Measurements from ENCODE around the gene C1orf52. TPM values are rescaled to one million over a fixed set of nuclear protein-coding genes. Genes with fewer than 3 reads are reported as not detected.

Gene C1orf52
- total and polyA plus RNA-seq, 9 of the 15 experiments (the other 6 are each of a cell fraction or from before 2014, with no cell fraction given) = 17.0 to 38.5 (median 33.0) TPM

GRCh38 chr1:85200463-85201339 is 58.8 kb downstream of the C1orf52 start, which contains the start of gene SYDE2 (continued):
- TF ChIP-seq, protein P1, sequence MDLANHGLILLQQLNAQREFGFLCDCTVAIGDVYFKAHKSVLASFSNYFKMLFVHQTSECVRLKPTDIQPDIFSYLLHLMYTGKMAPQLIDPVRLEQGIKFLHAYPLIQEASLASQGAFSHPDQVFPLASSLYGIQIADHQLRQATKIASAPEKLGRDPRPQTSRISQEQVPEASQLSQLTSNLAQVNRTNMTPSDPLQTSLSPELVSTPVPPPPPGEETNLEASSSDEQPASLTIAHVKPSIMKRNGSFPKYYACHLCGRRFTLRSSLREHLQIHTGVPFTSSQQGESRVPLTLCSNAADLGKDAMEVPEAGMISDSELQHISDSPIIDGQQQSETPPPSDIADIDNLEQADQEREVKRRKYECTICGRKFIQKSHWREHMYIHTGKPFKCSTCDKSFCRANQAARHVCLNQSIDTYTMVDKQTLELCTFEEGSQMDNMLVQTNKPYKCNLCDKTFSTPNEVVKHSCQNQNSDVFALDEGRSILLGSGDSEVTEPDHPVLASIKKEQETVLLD (IDR thresholded peaks at IDR 0.05) = no peak
- peak; percentile 86 for TF ChIP-seq POLR2A (conservative IDR thresholded peaks at IDR 0.05)
- TF ChIP-seq L3MBTL2 (IDR thresholded peaks at IDR 0.05) = peak; percentile 91
- no peak for TF ChIP-seq ZNF445 (CRISPR knock-in tag; IDR thresholded peaks at IDR 0.05; ENCODE audit: low read depth)
- TF ChIP-seq PURB (CRISPR knock-in tag; IDR thresholded peaks at IDR 0.05; ENCODE audit: low read depth) = no peak
- 0 out of 2 replicates have a peak, but pooled peaks have one; percentile 39 for TF ChIP-seq E2F3 (CRISPR knock-in tag; IDR thresholded peaks at IDR 0.05)
- TF ChIP-seq FOXK1 (CRISPR knock-in tag; IDR thresholded peaks at IDR 0.05; ENCODE audit: borderline replicate concordance) = no peak
- TF ChIP-seq HEY1 (CRISPR knock-in tag; IDR thresholded peaks at IDR 0.05; ENCODE audit: borderline replicate concordance) = no peak
- no peak; the same call in 1 of the 2 replicates for TF ChIP-seq ZNF165 (CRISPR knock-in tag; IDR thresholded peaks at IDR 0.05; ENCODE audit: borderline replicate concordance)
- 0 out of 2 replicates have a peak, but pooled peaks have one; percentile 44 for TF ChIP-seq KLF13 (tag; IDR thresholded peaks at IDR 0.05; ENCODE audit: borderline replicate concordance, low read depth)
- peak; percentile 7 for TF ChIP-seq CHD4 (IDR thresholded peaks at IDR 0.05; ENCODE audit: insufficient read depth, insufficient replicate concordance, low read depth, low read length, poor library complexity, severe bottlenecking)
- no peak for TF ChIP-seq ZNF57 (CRISPR knock-in tag; IDR thresholded peaks at IDR 0.05)
- TF ChIP-seq, protein P2, sequence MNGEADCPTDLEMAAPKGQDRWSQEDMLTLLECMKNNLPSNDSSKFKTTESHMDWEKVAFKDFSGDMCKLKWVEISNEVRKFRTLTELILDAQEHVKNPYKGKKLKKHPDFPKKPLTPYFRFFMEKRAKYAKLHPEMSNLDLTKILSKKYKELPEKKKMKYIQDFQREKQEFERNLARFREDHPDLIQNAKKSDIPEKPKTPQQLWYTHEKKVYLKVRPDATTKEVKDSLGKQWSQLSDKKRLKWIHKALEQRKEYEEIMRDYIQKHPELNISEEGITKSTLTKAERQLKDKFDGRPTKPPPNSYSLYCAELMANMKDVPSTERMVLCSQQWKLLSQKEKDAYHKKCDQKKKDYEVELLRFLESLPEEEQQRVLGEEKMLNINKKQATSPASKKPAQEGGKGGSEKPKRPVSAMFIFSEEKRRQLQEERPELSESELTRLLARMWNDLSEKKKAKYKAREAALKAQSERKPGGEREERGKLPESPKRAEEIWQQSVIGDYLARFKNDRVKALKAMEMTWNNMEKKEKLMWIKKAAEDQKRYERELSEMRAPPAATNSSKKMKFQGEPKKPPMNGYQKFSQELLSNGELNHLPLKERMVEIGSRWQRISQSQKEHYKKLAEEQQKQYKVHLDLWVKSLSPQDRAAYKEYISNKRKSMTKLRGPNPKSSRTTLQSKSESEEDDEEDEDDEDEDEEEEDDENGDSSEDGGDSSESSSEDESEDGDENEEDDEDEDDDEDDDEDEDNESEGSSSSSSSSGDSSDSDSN (IDR thresholded peaks at IDR 0.05; ENCODE audit: borderline replicate concordance in 1 of 2, low read depth in 2 of 2, low read length in 2 of 2) = peak in 1 of 2 experiments; percentile 24; a peak in 2 of 4 replicates
- TF ChIP-seq CBFA2T2 (conservative IDR thresholded peaks at IDR 0.05) = no peak
- no peak for TF ChIP-seq TEAD4 (IDR thresholded peaks at IDR 0.05; ENCODE audit: low read length)
- TF ChIP-seq TEAD4 (CRISPR knock-in tag; IDR thresholded peaks at IDR 0.05; ENCODE audit: borderline replicate concordance) = no peak
- TF ChIP-seq, protein P3, sequence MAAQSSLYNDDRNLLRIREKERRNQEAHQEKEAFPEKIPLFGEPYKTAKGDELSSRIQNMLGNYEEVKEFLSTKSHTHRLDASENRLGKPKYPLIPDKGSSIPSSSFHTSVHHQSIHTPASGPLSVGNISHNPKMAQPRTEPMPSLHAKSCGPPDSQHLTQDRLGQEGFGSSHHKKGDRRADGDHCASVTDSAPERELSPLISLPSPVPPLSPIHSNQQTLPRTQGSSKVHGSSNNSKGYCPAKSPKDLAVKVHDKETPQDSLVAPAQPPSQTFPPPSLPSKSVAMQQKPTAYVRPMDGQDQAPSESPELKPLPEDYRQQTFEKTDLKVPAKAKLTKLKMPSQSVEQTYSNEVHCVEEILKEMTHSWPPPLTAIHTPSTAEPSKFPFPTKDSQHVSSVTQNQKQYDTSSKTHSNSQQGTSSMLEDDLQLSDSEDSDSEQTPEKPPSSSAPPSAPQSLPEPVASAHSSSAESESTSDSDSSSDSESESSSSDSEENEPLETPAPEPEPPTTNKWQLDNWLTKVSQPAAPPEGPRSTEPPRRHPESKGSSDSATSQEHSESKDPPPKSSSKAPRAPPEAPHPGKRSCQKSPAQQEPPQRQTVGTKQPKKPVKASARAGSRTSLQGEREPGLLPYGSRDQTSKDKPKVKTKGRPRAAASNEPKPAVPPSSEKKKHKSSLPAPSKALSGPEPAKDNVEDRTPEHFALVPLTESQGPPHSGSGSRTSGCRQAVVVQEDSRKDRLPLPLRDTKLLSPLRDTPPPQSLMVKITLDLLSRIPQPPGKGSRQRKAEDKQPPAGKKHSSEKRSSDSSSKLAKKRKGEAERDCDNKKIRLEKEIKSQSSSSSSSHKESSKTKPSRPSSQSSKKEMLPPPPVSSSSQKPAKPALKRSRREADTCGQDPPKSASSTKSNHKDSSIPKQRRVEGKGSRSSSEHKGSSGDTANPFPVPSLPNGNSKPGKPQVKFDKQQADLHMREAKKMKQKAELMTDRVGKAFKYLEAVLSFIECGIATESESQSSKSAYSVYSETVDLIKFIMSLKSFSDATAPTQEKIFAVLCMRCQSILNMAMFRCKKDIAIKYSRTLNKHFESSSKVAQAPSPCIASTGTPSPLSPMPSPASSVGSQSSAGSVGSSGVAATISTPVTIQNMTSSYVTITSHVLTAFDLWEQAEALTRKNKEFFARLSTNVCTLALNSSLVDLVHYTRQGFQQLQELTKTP (IDR thresholded peaks at IDR 0.05; ENCODE audit: low read depth in 1 of 2, partially characterized antibody in 2 of 2) = no peak
- TF ChIP-seq ETV5 (CRISPR knock-in tag; IDR thresholded peaks at IDR 0.05; ENCODE audit: low read depth) = 0 out of 2 replicates have a peak, but pooled peaks have one; percentile 13
- TF ChIP-seq ZNF347 (CRISPR knock-in tag; IDR thresholded peaks at IDR 0.05; ENCODE audit: low read depth) = no peak
- TF ChIP-seq KAT7 (CRISPR knock-in tag; IDR thresholded peaks at IDR 0.05; ENCODE audit: borderline replicate concordance) = no peak
